ENCODE data around the gene ZNF653. TPM values are rescaled to one million over a fixed set of nuclear protein-coding genes. Genes with fewer than 3 reads are reported as not detected.
A peak's percentile ranks its signal among the peaks of the same experiment; 100 is the strongest.

ZNF653 gene
- total and polyA plus RNA-seq, 9 of the 15 experiments (the other 6 are each of a cell fraction or from before 2014, with no cell fraction given), result 1.6 to 8.0 (median 4.2) TPM; not detected in 2

GRCh38 chr19:11453468-11454341, 51.9 kb downstream of the ZNF653 start (continued):
- TF ChIP-seq SRSF1 (IDR thresholded peaks at IDR 0.05; ENCODE audit: low read depth, low read length) (no peak), VEZF1 (CRISPR knock-in tag; IDR thresholded peaks at IDR 0.05) (peak; percentile 76), BHLHE40 (IDR thresholded peaks at IDR 0.05; ENCODE audit: low read length) (no peak), CTCFL (IDR thresholded peaks at IDR 0.05; ENCODE audit: borderline replicate concordance, insufficient read depth, low read depth, low read length, poor library complexity, severe bottlenecking) (peak; percentile 76), PHB2 (IDR thresholded peaks at IDR 0.05; ENCODE audit: low read depth) (no peak), ATF6 (CRISPR knock-in tag; IDR thresholded peaks at IDR 0.05) (no peak), TEAD1 (CRISPR knock-in tag; IDR thresholded peaks at IDR 0.05) (0 out of 4 replicates have a peak, but pooled peaks of 1 of the 2 experiments have one; percentile 34), CTBP1 (IDR thresholded peaks at IDR 0.05; ENCODE audit: borderline replicate concordance) (no peak), ZNF384 (IDR thresholded peaks at IDR 0.05; ENCODE audit: low read depth, low read length) (peak; percentile 62), PURB (CRISPR knock-in tag; IDR thresholded peaks at IDR 0.05; ENCODE audit: low read depth) (no peak), LCOR (CRISPR knock-in tag; IDR thresholded peaks at IDR 0.05) (no peak), EGR1 (conservative IDR thresholded peaks at IDR 0.05) (0 out of 2 replicates have a peak, but pooled peaks have one; percentile 8), ZNF316 (IDR thresholded peaks at IDR 0.05) (no peak), ZNF24 (IDR thresholded peaks at IDR 0.05) (no peak), ZNF589 (CRISPR knock-in tag; IDR thresholded peaks at IDR 0.05; ENCODE audit: low read depth) (no peak), ZNF668 (CRISPR knock-in tag; IDR thresholded peaks at IDR 0.05) (no peak), USF2 (CRISPR knock-in tag; IDR thresholded peaks at IDR 0.05) (no peak), EZH2 (IDR thresholded peaks at IDR 0.05; ENCODE audit: borderline replicate concordance, low read depth, low read length) (no peak), HBP1 (CRISPR knock-in tag; IDR thresholded peaks at IDR 0.05) (no peak), KAT8 (IDR thresholded peaks at IDR 0.05; ENCODE audit: low read depth) (no peak), TCF7 (IDR thresholded peaks at IDR 0.05; ENCODE audit: borderline replicate concordance) (no peak)

All from K562 (cell line).